IMR-90 (cell line): ENCODE results near the gene COL23A1. TPM values are rescaled to one million over a fixed set of nuclear protein-coding genes. Genes with fewer than 3 reads are reported as not detected.

Experiments used
- ATAC-seq: fragments of 200-7000 bp; cut with Tn5 transposase; 2 replicates; pipeline ENCODE4 v1.9.1; 2020; ENCODE audit warnings: low read depth, mild to moderate bottlenecking, moderate library complexity
- BruUV-seq: library from RNA; stranded (reverse); fragments of 400-500 nt; replicated peaks from 2 replicates; lab custom pipeline; 2021; lab: Mats Ljungman, UMichigan
- CTCF ChIA-PET: fragments of 300-600 bp; formaldehyde crosslinking; extraction: SDS; loops from one replicate; lab custom pipeline; 2021; ENCODE audit warnings: antibody characterized with exemption; lab: Yijun Ruan, JAX
- POLR2A ChIA-PET: fragments of 300-600 bp; sonication (Branson Sonifier 250); formaldehyde crosslinking; loops from one replicate; lab custom pipeline; 2022; ENCODE audit warnings: antibody characterized with exemption; ENCODE audit not compliant: unreplicated experiment; lab: Charles Lee
- DNase-seq: peaks from one replicate; pipeline ENCODE4 v3.0.0; 2013
- H2AFZ ChIP-seq: replicated peaks from 2 replicates; pipeline ENCODE3; 2013; ENCODE audit warnings: low read length, mild to moderate bottlenecking; ENCODE audit not compliant: poor library complexity
- H2AK5ac ChIP-seq: 2 replicates; pipeline ENCODE4 v1.6.1; 2013; ENCODE audit warnings: low read depth, low read length, inconsistent platforms
- H2AK9ac ChIP-seq: replicated peaks from 2 replicates; pipeline ENCODE3; 2013; ENCODE audit warnings: mild to moderate bottlenecking, low read depth, low read length, moderate library complexity; ENCODE audit not compliant: poor library complexity
- H2BK120ac ChIP-seq: 2 replicates; pipeline ENCODE4 v1.6.1; 2013; ENCODE audit warnings: low read depth, low read length, inconsistent platforms
- H2BK15ac ChIP-seq: 3 replicates; pipeline ENCODE4 v1.6.1; 2013; ENCODE audit warnings: low read depth, low read length, inconsistent platforms
- H2BK20ac ChIP-seq: 2 replicates; pipeline ENCODE4 v1.6.1; 2013; ENCODE audit warnings: low read depth, mild to moderate bottlenecking, inconsistent platforms, low read length, moderate library complexity
- H2BK5ac ChIP-seq: 2 replicates; pipeline ENCODE4 v1.6.1; 2013; ENCODE audit warnings: mild to moderate bottlenecking, low read depth, low read length, inconsistent platforms; ENCODE audit not compliant: poor library complexity, severe bottlenecking
- H3K14ac ChIP-seq: replicated peaks from 2 replicates; pipeline ENCODE4 v1.6.1; 2013; ENCODE audit warnings: low read depth, low read length, inconsistent platforms
- H3K18ac ChIP-seq: 2 replicates; pipeline ENCODE4 v1.6.1; 2013; ENCODE audit warnings: low read depth, low read length, control low read depth
- H3K23ac ChIP-seq: 2 replicates; pipeline ENCODE4 v1.6.1; 2013; ENCODE audit warnings: low read depth, low read length, inconsistent platforms
- H3K27ac ChIP-seq: 2 replicates; pipeline ENCODE4 v1.5.1; 2013; ENCODE audit warnings: mild to moderate bottlenecking, control low read depth, low read length; ENCODE audit not compliant: insufficient read depth
- H3K27me3 ChIP-seq: 2 replicates; pipeline ENCODE4 v1.6.1; 2013; ENCODE audit warnings: low read length; ENCODE audit not compliant: control insufficient read depth, insufficient read depth
- H3K36me3 ChIP-seq: 2 replicates; pipeline ENCODE4 v1.6.1; 2013; ENCODE audit warnings: low read length, mixed read lengths; ENCODE audit not compliant: control insufficient read depth, insufficient read depth
- H3K4ac ChIP-seq: 2 replicates; pipeline ENCODE4 v1.6.1; 2013; ENCODE audit warnings: low read depth, low read length, inconsistent platforms
- H3K4me1 ChIP-seq: 2 replicates; pipeline ENCODE4 v1.6.1; 2013; ENCODE audit warnings: low read length, mixed read lengths; ENCODE audit not compliant: control insufficient read depth, insufficient read depth
- H3K4me2 ChIP-seq: 2 replicates; pipeline ENCODE4 v1.6.1; 2013; ENCODE audit warnings: low read depth, mild to moderate bottlenecking, control low read depth, low read length, moderate library complexity
- H3K4me3 ChIP-seq: 2 replicates; pipeline ENCODE4 v1.5.1; 2013; ENCODE audit warnings: low read depth, mild to moderate bottlenecking, control low read depth, low read length, moderate library complexity; ENCODE audit not compliant: insufficient read depth
- H3K56ac ChIP-seq: 2 replicates; pipeline ENCODE4 v1.6.1; 2013; ENCODE audit warnings: low read length, inconsistent platforms; ENCODE audit not compliant: insufficient read depth; ENCODE audit errors: extremely low read depth
- H3K79me1 ChIP-seq, 2 experiments: 2 replicates each; pipeline ENCODE4 v1.6.1; 2013; ENCODE audit warnings: low read length in 2 of 2, inconsistent platforms in 1 of 2, low read depth in 1 of 2
- H3K9ac ChIP-seq: 2 replicates; pipeline ENCODE4 v1.6.1; 2013; ENCODE audit warnings: low read depth, low read length, control low read depth
- H3K9me1 ChIP-seq: 2 replicates; pipeline ENCODE4 v1.6.1; 2013; ENCODE audit warnings: low read length, inconsistent platforms; ENCODE audit not compliant: insufficient read depth
- H3K9me3 ChIP-seq: 2 replicates; pipeline ENCODE4 v1.6.1; 2013; ENCODE audit warnings: low read length; ENCODE audit not compliant: control insufficient read depth, insufficient read depth
- H4K20me1 ChIP-seq: 2 replicates; pipeline ENCODE4 v1.6.1; 2013; ENCODE audit warnings: low read length, inconsistent platforms; ENCODE audit not compliant: insufficient read depth
- H4K5ac ChIP-seq: 2 replicates; pipeline ENCODE4 v1.6.1; 2013; ENCODE audit warnings: mild to moderate bottlenecking, low read depth, low read length, control low read depth
- H4K8ac ChIP-seq, 2 experiments: 2 replicates each; pipeline ENCODE4 v1.6.1; 2013; ENCODE audit warnings: low read depth in 2 of 2, low read length in 2 of 2, control low read depth in 1 of 2, inconsistent platforms in 1 of 2
- H4K91ac ChIP-seq: 2 replicates; pipeline ENCODE4 v1.6.1; 2013; ENCODE audit warnings: low read depth, low read length, inconsistent platforms; ENCODE audit not compliant: insufficient read depth
- CEBPB ChIP-seq: IDR thresholded peaks from 2 replicates; pipeline ENCODE4 v1.6.1; 2012; ENCODE audit warnings: low read depth, low read length, improper control_type of control experiment
- CHD1 ChIP-seq: IDR thresholded peaks from 2 replicates; pipeline ENCODE4 v1.6.1; 2012; ENCODE audit warnings: low read depth, low read length, improper control_type of control experiment
- NFE2L2 ChIP-seq: fragments of 150-350 bp; IDR thresholded peaks from 2 replicates; pipeline ENCODE4 v1.6.1; 2016; ENCODE audit warnings: low read depth, mild to moderate bottlenecking, low read length
- WGBS, 2 experiments: methylation state at CpG; one replicate each; pipeline versions ENCODE4 v1.1.5 to v1.1.7; 2013; ENCODE audit warnings: missing lambda C conversion rate in 2 of 2; ENCODE audit not compliant: insufficient read length in 1 of 2; ENCODE audit errors: extremely low coverage in 2 of 2; 5-methylcytosine and 5-hydroxymethylcytosine counted together
- dilution Hi-C: fragments of 300-500 bp; cut with HindIII; formaldehyde crosslinking; loops from one replicate; pipeline ENCODE4 v1.14.3; 2018; ENCODE audit warnings: low sequenced_read_pairs; ENCODE audit not compliant: unreplicated experiment
- in situ Hi-C: fragments of 300-500 bp; cut with MboI; formaldehyde crosslinking; loops from 3 replicates; pipeline ENCODE4 v1.14.3; 2019; ENCODE audit warnings: low sequenced_read_pairs, inconsistent platforms, mixed read lengths
- intact Hi-C: fragments of 100-400 bp; cut with micrococcal nuclease; formaldehyde crosslinking; loops from 2 replicates; pipeline ENCODE4 v1.10.0; 2022
- polyA plus RNA-seq, 3 experiments: library from polyadenylated mRNA; depleted of rRNA; stranded (reverse); fragments of >200 nt; gene quantifications; 2 replicates each; pipeline ENCODE4 v1.2.3, GENCODE V29; 2012; ENCODE audit warnings: low replicate concordance in 1 of 3
- total RNA-seq: library from RNA; depleted of rRNA; stranded (reverse); fragments of >200 nt; gene quantifications from 2 replicates; pipeline ENCODE4 v1.2.3, GENCODE V29; 2012
- TF ChIP-seq, protein P1 (sequence below): fragments of 150-350 bp; IDR thresholded peaks from 2 replicates; pipeline ENCODE4 v1.6.1; 2017; ENCODE audit warnings: mild to moderate bottlenecking, antibody characterized with exemption, low read length, low read depth

Gene COL23A1
- total and polyA plus RNA-seq, 2 of the 4 experiments (the other 2 are of a cell fraction), result not detected

DNA sequence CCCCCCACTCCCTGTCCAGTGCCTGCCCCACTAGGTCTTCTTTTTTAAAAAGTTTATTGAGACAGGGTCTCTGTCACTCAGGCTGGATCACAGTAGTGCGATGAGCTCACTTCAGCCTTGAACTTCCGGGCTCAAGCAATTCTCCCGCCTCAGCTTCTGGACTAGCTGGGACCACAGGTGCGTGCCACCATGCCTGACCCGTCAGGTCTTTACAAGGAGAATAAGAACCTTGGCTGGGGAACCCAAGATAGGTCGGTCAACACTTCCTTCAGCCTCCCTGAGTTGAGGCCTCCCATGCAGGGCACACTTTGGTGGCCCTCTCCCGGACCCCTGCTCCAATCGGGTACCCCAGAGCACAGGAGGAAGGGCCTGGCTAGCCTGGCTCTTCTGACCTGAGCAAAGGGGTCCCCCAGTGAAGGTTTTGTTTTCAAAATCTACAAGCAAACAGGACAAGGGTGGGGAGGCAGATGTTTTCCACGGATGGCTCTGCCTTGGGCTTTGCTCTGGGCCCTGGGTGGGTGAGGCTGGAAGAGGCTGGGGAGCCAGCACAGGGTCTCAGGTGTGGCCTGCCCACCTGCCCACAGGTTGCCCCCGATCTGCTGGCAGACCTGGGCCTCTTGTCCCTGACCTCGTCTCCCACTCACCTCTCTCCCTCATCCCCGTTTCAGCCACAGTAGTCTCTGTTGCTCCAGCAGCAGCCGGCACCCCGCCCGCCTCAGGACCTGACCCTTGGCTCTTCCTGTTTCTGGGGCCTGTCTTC lies 248.9 kb downstream of the COL23A1 start:
- no TSS peak for BruUV-seq
- H4K8ac ChIP-seq, result no peak overlapping the region
- H3K18ac ChIP-seq, result no peak overlapping the region
- in situ Hi-C loops (no loop called here), intact Hi-C loops (no loop called here), dilution Hi-C loops (no loop called here)
- H3K4me3 ChIP-seq, result no peak overlapping the region
- no peak overlapping the region for H4K91ac ChIP-seq
- 75% methylated on average over 10 of the region's 15 CpGs; no CpG with 5 or more reads in 1 of the 2 experiments for WGBS, 2 experiments
- no peaks in the 10 kb centered on the region for H3K4me1 ChIP-seq
- no peak overlapping the region for H3K23ac ChIP-seq
- no peak overlapping the region for H2AFZ ChIP-seq
- H2AK9ac ChIP-seq, result no peak overlapping the region
- no peak overlapping the region for H3K14ac ChIP-seq
- H3K36me3 ChIP-seq, result no peaks in the 10 kb centered on the region
- no peak for TF ChIP-seq CHD1
- TF ChIP-seq CEBPB, result no peak
- TF ChIP-seq NFE2L2, result no peak
- TF ChIP-seq, protein P1, sequence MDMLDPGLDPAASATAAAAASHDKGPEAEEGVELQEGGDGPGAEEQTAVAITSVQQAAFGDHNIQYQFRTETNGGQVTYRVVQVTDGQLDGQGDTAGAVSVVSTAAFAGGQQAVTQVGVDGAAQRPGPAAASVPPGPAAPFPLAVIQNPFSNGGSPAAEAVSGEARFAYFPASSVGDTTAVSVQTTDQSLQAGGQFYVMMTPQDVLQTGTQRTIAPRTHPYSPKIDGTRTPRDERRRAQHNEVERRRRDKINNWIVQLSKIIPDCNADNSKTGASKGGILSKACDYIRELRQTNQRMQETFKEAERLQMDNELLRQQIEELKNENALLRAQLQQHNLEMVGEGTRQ, result no peak
- no peak overlapping the region for H3K4ac ChIP-seq
- H2BK20ac ChIP-seq, result no peak overlapping the region
- no peaks in the 10 kb centered on the region; the same call in 1 of the 2 replicates for H3K27me3 ChIP-seq
- no peak overlapping the region for H3K27ac ChIP-seq
- no peaks in the 10 kb centered on the region for H3K9me1 ChIP-seq
- ChIA-PET POLR2A (no interaction called here), CTCF (no interaction called here)
- DNase-seq (no peak), ATAC-seq (no peak)
- H2BK15ac ChIP-seq, result no peak overlapping the region
- H4K20me1 ChIP-seq, result no peaks in the 10 kb centered on the region
- H2BK120ac ChIP-seq, result no peak overlapping the region
- no peak overlapping the region for H4K5ac ChIP-seq
- H3K56ac ChIP-seq, result no peak overlapping the region
- no peak overlapping the region for H3K9ac ChIP-seq
- H2AK5ac ChIP-seq, result no peak overlapping the region
- H3K9me3 ChIP-seq, result peaks cover 9% of the 10 kb centered on the region
- H3K79me1 ChIP-seq, result no peaks in the 10 kb centered on the region
- H2BK5ac ChIP-seq, result no peak overlapping the region
- H3K4me2 ChIP-seq, result no peak overlapping the region
